K562 (cell line): ENCODE results near the gene RAB41. TPM values are rescaled to one million over a fixed set of nuclear protein-coding genes. Genes with fewer than 3 reads are reported as not detected.

ENCODE experiments used
- ATAC-seq: fragments of 200-7000 bp; cut with Tn5 transposase; 3 replicates; pipeline ENCODE4 v1.9.1; 2020; ENCODE audit warnings: moderate library complexity
- BruUV-seq: library from RNA; stranded (reverse); fragments of 400-500 nt; replicated peaks from 2 replicates; lab custom pipeline; 2021; lab: Mats Ljungman, UMichigan
- CTCF ChIA-PET: fragments of 300-600 bp; formaldehyde crosslinking; extraction: SDS; loops from one replicate; lab custom pipeline; 2021; ENCODE audit warnings: low intra/inter-chr PET ratio; lab: Yijun Ruan, JAX
- POLR2A ChIA-PET: fragments of 300-600, 350-650 bp; sonication (Branson Sonifier 250); formaldehyde crosslinking; extraction: SDS; loops from one replicate; lab custom pipeline; 2021; ENCODE audit warnings: antibody characterized with exemption, inconsistent platforms; lab: Yijun Ruan, JAX
- DNase-seq, 4 experiments: peaks; one replicate each; pipeline versions ENCODE4 v3.0.0 to v3.0.0-alpha.2; 2011 to 2018; ENCODE audit warnings: low spot score in 3 of 4, mixed read lengths in 3 of 4; ENCODE audit errors: extremely low read depth in 1 of 4
- FAIRE-seq: peaks from 2 replicates; lab custom pipeline; 2011; peaks lifted over from hg19 to GRCh38; lab: Jason Lieb, UNC
- H2AFZ ChIP-seq: 2 replicates; pipeline ENCODE4 v1.6.0; 2011; ENCODE audit warnings: low read depth, low read length, control low read depth, inconsistent platforms
- H3K27ac ChIP-seq: fragments of 200-600 bp; 3 replicates; pipeline ENCODE4 v1.8.0; 2011; ENCODE audit warnings: low read depth, mild to moderate bottlenecking, control low read depth, inconsistent platforms, low read length, moderate library complexity, mixed read lengths; ENCODE audit errors: extremely low read depth
- H3K27me3 ChIP-seq, 2 experiments: fragments of 300-600 bp in 1 of 2; 2 replicates in 1 of 2; 3 replicates in 1 of 2; pipeline versions ENCODE4 v1.6.0 to v1.8.0; 2011; ENCODE audit warnings: inconsistent platforms in 2 of 2, low read length in 2 of 2, mild to moderate bottlenecking in 1 of 2, mixed read lengths in 1 of 2, moderate library complexity in 1 of 2; ENCODE audit not compliant: control insufficient read depth in 2 of 2, insufficient read depth in 2 of 2
- H3K36me3 ChIP-seq: fragments of 300-600 bp; 3 replicates; pipeline ENCODE4 v1.8.0; 2011; ENCODE audit warnings: mild to moderate bottlenecking, low read length, inconsistent platforms; ENCODE audit not compliant: control insufficient read depth, insufficient read depth
- H3K4me1 ChIP-seq, 2 experiments: fragments of 200-600 bp in 1 of 2; replicated peaks in 1 of 2; 2 replicates in 1 of 2; 3 replicates in 1 of 2; pipeline versions ENCODE4 v1.5.1 to v1.8.0; 2011; ENCODE audit warnings: inconsistent platforms in 2 of 2, low read length in 2 of 2, mild to moderate bottlenecking in 1 of 2, mixed read lengths in 1 of 2, moderate library complexity in 1 of 2; ENCODE audit not compliant: control insufficient read depth in 2 of 2, insufficient read depth in 2 of 2
- H3K4me2 ChIP-seq: 2 replicates; pipeline ENCODE4 v1.6.1; 2011; ENCODE audit warnings: low read length, control low read depth, inconsistent platforms, mixed read lengths; ENCODE audit not compliant: insufficient read depth
- H3K4me3 ChIP-seq: fragments of 200-600 bp; sonication (generic), shearing (Covaris generic); 2 replicates; pipeline ENCODE4 v1.5.1; 2016; ENCODE audit warnings: control low read depth, inconsistent platforms
- H3K79me2 ChIP-seq: fragments of 200-600 bp; 3 replicates; pipeline ENCODE4 v1.8.0; 2011; ENCODE audit warnings: low read length, inconsistent platforms; ENCODE audit not compliant: control insufficient read depth, insufficient read depth
- H3K9ac ChIP-seq, 2 experiments: 2 replicates each; pipeline versions ENCODE4 v1.6.0 to v1.6.1; 2011; ENCODE audit warnings: low read depth in 2 of 2, low read length in 2 of 2, control low read depth in 1 of 2, inconsistent platforms in 1 of 2, mild to moderate bottlenecking in 1 of 2, mixed read lengths in 1 of 2; ENCODE audit not compliant: insufficient read depth in 1 of 2
- H3K9me1 ChIP-seq: one replicate; pipeline ENCODE4 v1.6.0; 2011; ENCODE audit warnings: inconsistent platforms, mild to moderate bottlenecking, low read length, moderate library complexity; ENCODE audit not compliant: control insufficient read depth, insufficient read depth
- H3K9me3 ChIP-seq: replicated peaks from 2 replicates; pipeline ENCODE4 v1.5.1; 2011; ENCODE audit warnings: low read depth, low read length, inconsistent platforms; ENCODE audit not compliant: control insufficient read depth, insufficient read depth
- H4K20me1 ChIP-seq: replicated peaks from 2 replicates; pipeline ENCODE4 v1.6.1; 2011; ENCODE audit warnings: low read length, inconsistent platforms, mixed read lengths; ENCODE audit not compliant: control insufficient read depth, insufficient read depth
- ARID1B ChIP-seq: fragments of 450-650 bp; IDR thresholded peaks from 2 replicates; pipeline ENCODE4 v1.6.1; 2016; ENCODE audit warnings: antibody characterized with exemption, mild to moderate bottlenecking, inconsistent platforms
- CHAMP1 ChIP-seq: fragments of 450-650 bp; IDR thresholded peaks from 2 replicates; pipeline ENCODE4 v1.6.1; 2016; ENCODE audit warnings: mild to moderate bottlenecking
- GTF2F1 ChIP-seq: IDR thresholded peaks from 2 replicates; pipeline ENCODE4 v1.6.1; 2011; ENCODE audit warnings: low read depth, low read length, improper control_type of control experiment
- HMGN3 ChIP-seq: IDR thresholded peaks from 2 replicates; pipeline ENCODE4 v1.6.1; 2011; ENCODE audit warnings: borderline replicate concordance, low read depth, mild to moderate bottlenecking, mixed read lengths, low read length; ENCODE audit not compliant: insufficient read length; ENCODE audit errors: extremely low read depth
- HNRNPUL1 ChIP-seq: fragments of 200-400 bp; formaldehyde crosslinking; IDR thresholded peaks from 2 replicates; pipeline ENCODE4 v1.6.1; 2017; ENCODE audit warnings: low read length
- L3MBTL2 ChIP-seq: fragments of 450-650 bp; IDR thresholded peaks from 2 replicates; pipeline ENCODE4 v1.6.1; 2016; ENCODE audit warnings: mild to moderate bottlenecking, moderate library complexity
- MTA2 ChIP-seq: fragments of 450-650 bp; IDR thresholded peaks from 2 replicates; pipeline ENCODE4 v1.6.1; 2016; ENCODE audit warnings: low read depth
- POLR3A ChIP-seq: IDR thresholded peaks from 2 replicates; pipeline ENCODE4 v1.6.1; 2011; ENCODE audit warnings: borderline replicate concordance, mild to moderate bottlenecking, moderate library complexity; ENCODE audit not compliant: insufficient read length, insufficient read depth; ENCODE audit errors: extremely low read depth
- SMAD3 ChIP-seq: fragments of 450-650 bp; formaldehyde crosslinking; conservative IDR thresholded peaks from 2 replicates; pipeline ENCODE4 v1.4.0; 2020; ENCODE audit warnings: mild to moderate bottlenecking
- TAF1 ChIP-seq: IDR thresholded peaks from 2 replicates; pipeline ENCODE4 v1.6.1; 2011; ENCODE audit warnings: mild to moderate bottlenecking, low read length, moderate library complexity; ENCODE audit not compliant: insufficient read depth, control insufficient read depth, severe bottlenecking; ENCODE audit errors: extremely low read depth
- TAL1 ChIP-seq: fragments of 450-650 bp; IDR thresholded peaks from 2 replicates; pipeline ENCODE4 v1.6.1; 2016; ENCODE audit warnings: mild to moderate bottlenecking
- YBX1 ChIP-seq: fragments of 450-650 bp; IDR thresholded peaks from 2 replicates; pipeline ENCODE4 v1.7.1; 2016; ENCODE audit warnings: mild to moderate bottlenecking
- ZNF134 ChIP-seq: fragments of 250-450 bp; sonication (Bioruptor Pico); conservative IDR thresholded peaks from 2 replicates; pipeline ENCODE4 v1.4.0; 2020
- ZNF436 ChIP-seq: fragments of 250-450, 450-650 bp; sonication (Bioruptor Pico); formaldehyde crosslinking; IDR thresholded peaks from 2 replicates; pipeline ENCODE4 v1.7.0; 2020; ENCODE audit warnings: mild to moderate bottlenecking
- ZNF639 ChIP-seq, 2 experiments: fragments of 200-800 bp in 1 of 2; sonication (Bioruptor generic) in 1 of 2; sonication (generic) in 1 of 2; formaldehyde crosslinking in 1 of 2; IDR thresholded peaks in 1 of 2; conservative IDR thresholded peaks in 1 of 2; 2 replicates each; pipeline versions ENCODE4 v1.5.0 to v1.6.1; 2016 to 2020; ENCODE audit warnings: missing compliant biosample characterization in 1 of 2, missing genetic modification characterization in 1 of 2, missing genetic modification reagents in 1 of 2
- ZNF707 ChIP-seq: fragments of 250-450 bp; sonication (Bioruptor Pico); conservative IDR thresholded peaks from 2 replicates; pipeline ENCODE4 v1.8.0; 2022; ENCODE audit warnings: inconsistent platforms, mild to moderate bottlenecking, moderate library complexity
- WGBS: fragments of 100-300 bp; shearing (Covaris generic); methylation state at CpG from one replicate; pipeline ENCODE4 v1.1.6; 2016; ENCODE audit warnings: low coverage, mixed read lengths; ENCODE audit not compliant: insufficient coverage; ENCODE audit errors: missing lambda C conversion rate; 5-methylcytosine and 5-hydroxymethylcytosine counted together
- in situ Hi-C: fragments of 300-500 bp; cut with MboI; formaldehyde crosslinking; loops from 4 replicates; pipeline ENCODE4 v1.15.0; 2018; ENCODE audit warnings: inconsistent platforms, mixed read lengths
- intact Hi-C: fragments of 100-400 bp; cut with micrococcal nuclease; formaldehyde crosslinking; loops from 2 replicates; pipeline ENCODE4 v1.14.2; 2022
- polyA plus RNA-seq, 8 experiments: library from polyadenylated mRNA; depleted of rRNA in 4 of 8; stranded (reverse) in 5 of 8; unstranded in 3 of 8; fragments of >200 nt; fragmentation: Nextera tagmentation in 2 of 8; fragmentation: Illumina TruSeq in 1 of 8; extraction: Ambion mirVana in 2 of 8; extraction: Trizol in 1 of 8; gene quantifications; 2 replicates each; pipeline versions ENCODE4 v1.2.1 to v1.2.3, GENCODE V29; 2011 to 2014; ENCODE audit warnings: inconsistent platforms in 1 of 8, missing spikeins in 1 of 8
- total RNA-seq, 7 experiments: library from RNA; depleted of rRNA in 6 of 7; stranded (reverse); fragments of >200 nt in 6 of 7; fragmentation: Illumina TruSeq in 2 of 7; extraction: Trizol in 2 of 7; gene quantifications; 2 replicates each; pipeline versions ENCODE4 v1.2.1 to v1.2.3, GENCODE V29; 2011 to 2021; ENCODE audit warnings: low replicate concordance in 1 of 7
- TF ChIP-seq, protein P1 (sequence below): sonication (generic); formaldehyde crosslinking; IDR thresholded peaks from 2 replicates; pipeline ENCODE4 v1.8.0; 2022; ENCODE audit warnings: mild to moderate bottlenecking, low read depth, missing genetic modification reagents

RAB41 gene
- total and polyA plus RNA-seq, 9 of the 15 experiments (the other 6 are each of a cell fraction or from before 2014, with no cell fraction given): 0.08 TPM; not detected in 8

DNA sequence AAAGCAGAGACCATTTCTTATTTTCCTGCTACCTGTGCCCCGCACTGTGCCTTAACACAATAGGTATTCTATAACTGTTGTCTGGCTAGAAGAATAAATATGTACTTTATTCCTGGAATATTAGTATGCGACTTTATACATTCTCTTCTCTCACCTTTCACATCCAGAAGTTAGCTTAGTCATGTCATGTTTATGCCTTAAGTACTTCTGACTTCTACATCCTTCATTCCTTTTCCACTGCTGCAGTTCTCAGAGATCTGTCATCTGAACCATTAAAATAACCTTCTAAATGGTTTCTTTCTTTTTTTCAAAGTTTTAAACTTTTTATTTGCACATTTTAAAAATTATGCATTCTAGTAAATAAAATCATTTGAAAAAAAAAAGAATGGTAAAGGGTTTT lies 42.4 kb downstream of the RAB41 start:
- 85% methylated on average over 2 of the region's 2 CpGs for WGBS
- no peaks in the 10 kb centered on the region for H3K9me3 ChIP-seq
- H3K79me2 ChIP-seq: no peaks in the 10 kb centered on the region
- H3K36me3 ChIP-seq: peaks cover 8% of the 10 kb centered on the region; the same call in 2 of the 3 replicates
- no peak overlapping the region for H3K27ac ChIP-seq
- in situ Hi-C loops: no loop called here
- H3K4me2 ChIP-seq: no peak overlapping the region
- no peak for ATAC-seq
- no peak for DNase-seq
- no peak overlapping the region for H2AFZ ChIP-seq
- ChIA-PET CTCF (no interaction called here), POLR2A (no interaction called here)
- no TSS peak for BruUV-seq
- H3K9ac ChIP-seq: no peak overlapping the region
- no peaks in the 10 kb centered on the region for H4K20me1 ChIP-seq
- FAIRE-seq: no peak
- no peaks in the 10 kb centered on the region for H3K4me1 ChIP-seq
- H3K9me1 ChIP-seq: no peaks in the 10 kb centered on the region
- no peaks in the 10 kb centered on the region for H3K27me3 ChIP-seq
- no peak overlapping the region for H3K4me3 ChIP-seq
- no peak for TF ChIP-seq ARID1B
- no peak for TF ChIP-seq L3MBTL2
- TF ChIP-seq TAF1: no peak
- TF ChIP-seq HMGN3: no peak
- no peak for TF ChIP-seq GTF2F1
- TF ChIP-seq ZNF436: no peak
- TF ChIP-seq CHAMP1: no peak
- TF ChIP-seq SMAD3 (CRISPR knock-in tag): no peak
- TF ChIP-seq ZNF707 (CRISPR knock-in tag): no peak
- TF ChIP-seq HNRNPUL1: no peak
- no peak for TF ChIP-seq ZNF134 (CRISPR knock-in tag)
- TF ChIP-seq, protein P1, sequence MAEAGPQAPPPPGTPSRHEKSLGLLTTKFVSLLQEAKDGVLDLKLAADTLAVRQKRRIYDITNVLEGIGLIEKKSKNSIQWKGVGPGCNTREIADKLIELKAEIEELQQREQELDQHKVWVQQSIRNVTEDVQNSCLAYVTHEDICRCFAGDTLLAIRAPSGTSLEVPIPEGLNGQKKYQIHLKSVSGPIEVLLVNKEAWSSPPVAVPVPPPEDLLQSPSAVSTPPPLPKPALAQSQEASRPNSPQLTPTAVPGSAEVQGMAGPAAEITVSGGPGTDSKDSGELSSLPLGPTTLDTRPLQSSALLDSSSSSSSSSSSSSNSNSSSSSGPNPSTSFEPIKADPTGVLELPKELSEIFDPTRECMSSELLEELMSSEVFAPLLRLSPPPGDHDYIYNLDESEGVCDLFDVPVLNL (CRISPR knock-in tag): no peak
- TF ChIP-seq YBX1: no peak
- no peak for TF ChIP-seq POLR3A
- no peak for TF ChIP-seq ZNF639 (CRISPR knock-in tag; conservative IDR thresholded peaks at IDR 0.05 in 1 of 2, IDR thresholded peaks at IDR 0.05 in 1 of 2)
- no peak for TF ChIP-seq MTA2
- TF ChIP-seq TAL1: no peak
- intact Hi-C loops: no loop called here
